ENCODE measurements around the gene MRGPRF.

The MRGPRF gene

DNA sequence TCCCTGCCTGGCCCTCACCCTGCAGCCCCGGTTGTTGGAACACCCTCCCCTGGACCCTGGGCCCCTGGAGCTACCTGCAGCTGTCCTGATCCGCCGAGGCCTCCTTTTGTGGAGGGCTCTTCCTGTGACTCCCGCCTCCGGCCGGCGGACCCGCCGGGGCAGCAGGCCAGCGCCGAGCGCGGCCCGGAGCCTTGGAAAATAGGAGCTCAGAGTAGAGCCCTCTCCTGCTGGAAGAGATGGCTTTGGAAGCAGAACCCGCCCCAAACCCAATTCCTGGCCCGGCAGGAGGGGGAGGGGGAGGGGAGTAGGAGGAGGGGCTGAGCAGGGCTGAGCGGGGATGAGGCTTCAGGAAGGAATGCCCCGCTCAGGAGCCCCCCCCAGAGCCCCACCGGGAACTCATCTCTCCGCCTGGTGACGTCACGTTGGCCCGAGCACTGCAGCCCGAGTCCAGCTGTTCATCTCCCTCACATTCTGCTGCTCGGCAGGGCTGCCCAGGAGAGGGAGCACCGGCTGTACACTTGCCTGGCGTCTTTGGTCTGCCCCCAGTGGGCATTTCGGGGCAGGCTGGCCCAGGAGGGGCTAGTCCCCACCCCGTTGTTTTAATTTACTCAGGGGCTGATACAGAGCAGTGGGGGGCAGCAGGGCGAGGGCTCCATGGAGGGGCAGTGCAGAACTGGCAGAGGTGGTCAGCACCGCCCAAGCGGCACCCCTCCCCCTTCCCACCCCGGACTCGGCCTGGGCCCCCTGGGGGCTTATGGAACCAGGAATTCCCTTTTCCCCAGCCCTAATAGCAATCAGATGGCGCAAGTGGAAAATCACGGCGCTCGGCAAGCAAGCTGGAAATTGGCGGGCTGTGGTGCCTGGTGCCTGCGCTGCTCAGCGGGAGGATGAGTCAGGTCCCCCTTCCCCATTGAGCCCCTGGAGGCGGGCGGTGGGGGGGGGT, at the start of gene MRGPRF:
Gene MRGPRF, minus strand, starts transcription at position 238 of the 943 bp plus-strand sequence. CDS start 3,345 bp downstream, outside the sequence.
- DNase-seq: peak; percentile 75

GRCh38 chr11:69062169-69062855, 49.3 kb upstream of the MRGPRF start:
- no peak for DNase-seq

DNA sequence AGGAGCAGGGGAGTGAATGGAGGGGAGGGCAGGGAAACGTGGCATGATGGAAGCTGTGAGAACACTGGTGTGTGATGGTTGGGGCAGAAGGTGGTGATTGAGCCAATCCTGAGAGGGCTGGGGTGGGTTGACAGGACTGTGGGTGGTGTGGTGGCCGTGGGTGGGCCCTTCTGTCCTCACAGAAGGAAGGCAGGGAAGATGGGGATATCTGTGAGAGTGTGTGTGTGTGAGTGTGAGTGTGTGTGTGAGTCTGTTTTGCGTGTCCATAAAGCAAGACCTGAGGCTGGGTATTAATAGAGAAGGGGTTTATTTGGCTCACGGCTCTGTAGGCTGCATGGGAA, 48.6 kb upstream of the MRGPRF start:
- DNase-seq: no peak

GRCh38 chr11:69060806-69061712, 48.0 kb upstream of the MRGPRF start:
- no peak for DNase-seq

DNA sequence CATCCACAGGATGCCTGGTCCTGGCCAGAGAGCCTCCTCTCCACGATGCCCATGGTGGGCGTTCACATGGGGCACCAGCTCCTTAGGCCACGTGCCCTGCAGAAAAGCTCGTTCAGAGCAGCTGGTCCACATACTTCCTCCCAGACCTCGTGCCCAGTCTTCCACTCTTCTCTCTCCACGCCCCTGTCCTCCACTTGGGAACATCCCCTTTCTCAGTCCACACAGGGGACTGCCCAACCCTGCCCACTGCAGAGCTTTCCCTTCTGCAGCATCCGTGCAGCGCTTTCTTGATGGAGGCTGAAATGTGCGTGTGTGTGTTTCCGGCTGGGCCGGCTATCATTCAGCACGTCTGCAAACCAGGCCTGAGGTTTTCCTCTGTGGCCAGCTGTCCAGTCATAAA, 46.9 kb upstream of the MRGPRF start:
- no peak for DNase-seq

DNA sequence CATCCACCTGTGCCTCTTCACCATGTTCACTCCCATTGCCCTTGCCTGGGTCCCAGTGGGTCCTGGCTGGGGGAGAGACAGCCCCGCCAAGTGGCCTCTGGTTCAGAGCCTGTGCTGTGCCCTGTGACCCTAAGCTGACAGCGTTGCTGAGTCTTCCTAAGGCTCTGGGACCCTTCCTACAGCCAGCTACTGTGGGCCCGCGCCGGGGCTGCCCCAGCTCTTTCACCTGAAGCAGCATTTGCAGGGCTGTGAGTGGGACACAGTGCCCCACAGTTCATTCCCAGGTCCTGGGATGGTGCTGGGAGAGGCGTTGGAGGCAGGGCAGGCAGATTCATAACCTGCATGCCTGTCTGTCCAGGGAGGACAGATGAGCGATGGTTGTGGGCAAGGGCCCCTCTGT, 46.4 kb upstream of the MRGPRF start:
- DNase-seq: no peak

- DNase-seq: no peak
Observed at GRCh38 chr11:69058511-69059270, 45.6 kb upstream of the MRGPRF start.

DNA sequence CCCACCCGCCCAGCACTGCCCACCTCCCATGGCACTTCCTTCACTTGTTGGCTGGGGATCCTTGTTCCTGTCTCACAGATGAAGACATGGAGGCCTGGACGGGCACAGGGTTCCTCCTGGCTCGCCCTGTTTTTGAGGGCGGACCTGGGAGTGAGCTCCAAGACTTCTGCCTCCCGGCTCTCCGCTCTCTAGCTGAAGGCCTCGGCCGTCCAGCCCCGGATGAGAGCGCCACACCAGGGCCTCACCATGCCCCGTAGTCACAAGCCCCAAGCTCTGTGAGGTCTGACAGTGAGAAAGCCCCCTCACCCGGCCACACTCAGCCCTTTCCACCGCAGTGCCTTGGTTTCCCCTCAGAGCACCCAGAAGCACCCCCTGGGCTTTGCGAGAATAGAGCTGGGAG, 44.8 kb upstream of the MRGPRF start:
- DNase-seq: no peak

GRCh38 chr11:69057236-69057635, 44.2 kb upstream of the MRGPRF start:
- DNase-seq: no peak

GRCh38 chr11:69055598-69056516, 42.8 kb upstream of the MRGPRF start:
- DNase-seq: no peak

DNA sequence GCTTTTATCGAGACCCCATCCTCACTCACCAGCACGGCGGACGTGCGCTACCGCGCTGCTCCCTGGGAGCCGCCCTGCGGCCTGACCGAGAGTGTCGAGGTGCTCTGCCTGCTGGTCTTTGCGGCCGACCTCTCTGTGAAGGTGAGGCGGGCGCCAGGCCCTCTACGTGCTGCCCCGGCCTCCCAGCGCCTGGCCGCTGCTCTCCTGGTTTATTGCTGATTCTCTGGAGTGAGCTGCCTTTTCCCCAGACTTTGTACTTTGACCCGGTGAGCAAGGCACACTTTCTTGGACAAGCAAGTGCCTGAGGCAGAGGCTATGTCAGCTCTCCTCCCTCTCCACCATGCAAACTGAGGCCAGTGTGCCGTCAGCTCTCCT, 42.2 kb upstream of the MRGPRF start:
- DNase-seq: no peak

DNA sequence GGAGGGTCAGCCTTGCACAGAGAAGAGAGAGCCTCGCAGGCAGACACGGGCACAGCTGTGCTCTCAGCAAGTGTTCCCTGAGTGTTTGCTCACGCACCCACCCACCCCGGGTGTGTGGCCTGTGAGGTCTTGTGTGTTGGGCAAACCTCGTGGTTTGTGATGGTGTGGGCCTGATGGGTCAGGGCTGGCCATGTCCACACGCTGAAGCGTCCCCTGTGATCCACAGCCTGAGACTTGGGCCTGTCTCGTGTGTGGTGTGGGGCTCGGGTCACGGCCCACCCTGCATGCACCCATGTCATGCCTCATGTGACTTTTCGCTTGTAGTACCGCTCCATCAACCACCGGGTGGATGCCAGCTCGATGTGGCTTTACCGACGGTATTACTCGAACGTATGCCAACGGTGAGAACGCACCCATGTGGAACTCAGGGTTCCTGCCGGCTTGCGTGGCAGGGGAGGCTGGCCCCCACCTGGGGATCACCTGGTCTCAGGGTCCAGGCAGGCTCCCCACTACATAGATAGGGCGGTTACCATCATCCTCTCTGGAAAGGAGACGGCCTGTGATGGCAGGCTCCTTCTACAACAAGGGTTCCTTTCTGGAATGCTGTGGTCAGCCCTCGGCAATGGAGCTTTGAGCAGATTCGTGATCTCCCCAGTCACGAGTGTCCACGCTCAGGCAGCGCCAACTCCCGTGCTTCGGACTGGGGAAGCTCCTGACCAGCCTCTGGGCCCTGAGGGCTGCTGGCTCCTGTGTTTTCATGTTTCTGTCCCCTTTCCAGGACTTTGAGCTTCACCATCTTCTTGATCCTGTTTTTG, 41.6 kb upstream of the MRGPRF start:
- no peak for DNase-seq

GRCh38 chr11:69053546-69054396, 40.7 kb upstream of the MRGPRF start:
- DNase-seq: no peak

- no peak for DNase-seq
Observed at GRCh38 chr11:69053169-69053477, 40.1 kb upstream of the MRGPRF start.

GRCh38 chr11:69052343-69053168, 39.5 kb upstream of the MRGPRF start:
- DNase-seq: no peak

DNA sequence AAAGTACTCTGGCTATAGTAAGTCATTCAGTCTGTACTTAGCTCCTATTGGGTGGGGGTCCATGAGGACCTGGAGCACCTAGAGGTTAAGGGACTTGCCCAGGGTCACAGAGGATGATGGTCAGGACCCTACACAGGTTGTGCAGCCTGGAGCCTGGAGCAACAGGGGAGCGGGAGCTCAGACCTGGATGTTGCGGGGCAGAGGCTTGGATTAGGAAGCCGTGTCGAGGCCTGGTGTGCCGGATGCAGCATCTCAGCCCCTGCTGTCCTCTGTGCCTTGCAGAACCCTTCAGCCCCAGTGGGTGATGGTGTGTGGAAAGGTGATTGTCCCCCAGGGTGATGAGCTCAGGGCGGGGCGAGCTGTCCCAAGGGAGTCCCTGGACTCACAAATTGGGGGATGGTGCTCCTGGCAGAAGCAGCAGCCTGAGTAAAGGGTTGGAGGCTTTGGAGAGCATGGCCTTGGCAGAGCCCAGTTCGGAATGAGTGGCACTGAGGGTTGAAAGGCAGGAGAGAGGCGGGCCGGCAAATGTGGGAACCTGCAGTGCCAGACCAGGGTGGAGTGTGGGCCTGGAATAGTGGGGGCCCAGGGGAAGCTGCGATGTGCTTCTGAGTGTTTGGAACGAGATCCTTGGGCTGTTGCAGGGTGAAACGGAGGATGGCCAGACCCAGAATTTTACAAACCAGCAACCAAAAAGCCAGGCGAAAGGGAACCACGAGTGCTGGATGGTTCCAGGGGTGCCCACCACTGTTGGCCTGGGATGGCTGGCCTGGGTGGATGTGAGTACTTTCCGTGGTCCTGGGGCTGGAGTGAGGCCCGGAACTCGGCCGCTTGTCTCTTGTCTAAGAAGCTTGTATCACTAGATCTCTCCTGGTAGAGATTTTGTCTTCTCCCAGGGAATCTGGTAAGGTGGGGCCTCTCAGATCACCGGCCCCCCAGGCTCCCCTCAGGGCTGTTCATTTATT, 38.6 kb upstream of the MRGPRF start:
- no peak for DNase-seq

GRCh38 chr11:69050592-69051380, 37.7 kb upstream of the MRGPRF start:
- DNase-seq: no peak

Data from NCI-H69 (cell line).